ENCODE data around the gene GPR42. TPM values are rescaled to one million over a fixed set of nuclear protein-coding genes. Genes with fewer than 3 reads are reported as not detected.

Gene GPR42
- total RNA-seq, 2 donors from 2014 or later: not detected

GRCh38 chr19:35345671-35346111 is 25.2 kb upstream of the GPR42 start:
- intact Hi-C loops (cut with DNase I, micrococcal nuclease): no loop called here
- ATAC-seq (no peak), DNase-seq (no peak)

GRCh38 chr19:35346193-35347052 is 24.4 kb upstream of the GPR42 start:
- DNase-seq (peak in 1 of 2 donors; percentile 63), ATAC-seq (no peak)
- intact Hi-C loops (cut with DNase I, micrococcal nuclease): no loop called here

- ATAC-seq (no peak), DNase-seq (no peak)
- intact Hi-C loops (cut with DNase I, micrococcal nuclease): no loop called here
These were observed 23.5 kb upstream of the GPR42 start, which contains the start of gene FFAR1 for GRCh38 chr19:35347171-35347929. FFAR1 (plus strand) TSS chr19:35347902; CDS start chr19:35351552, 3,650 bp downstream.

- intact Hi-C loops (cut with DNase I, micrococcal nuclease): no loop called here
- no peak for ATAC-seq
- DNase-seq: no peak
These were observed 23.0 kb upstream of the GPR42 start for GRCh38 chr19:35347930-35348298.

- ATAC-seq: no peak
- intact Hi-C loops (cut with DNase I, micrococcal nuclease): no loop called here
- DNase-seq: no peak
These were observed 21.8 kb upstream of the GPR42 start for GRCh38 chr19:35348911-35349611.

- intact Hi-C loops (cut with DNase I, micrococcal nuclease): loop anchor here (5.0 to 10.0 kb wide), 2 partner anchors 142 to 145 kb away; partner anchors contain the start of gene KRTDAP (in 2 of the 2)
- ATAC-seq: no peak
- no peak for DNase-seq
These were observed 21.0 kb upstream of the GPR42 start for GRCh38 chr19:35349614-35350521.

- no peak for ATAC-seq
These were observed 20.3 kb upstream of the GPR42 start for GRCh38 chr19:35350591-35350990.

GRCh38 chr19:35351411-35352176 is 19.3 kb upstream of the GPR42 start:
- DNase-seq (no peak), ATAC-seq (no peak)
- intact Hi-C loops (cut with DNase I, micrococcal nuclease): loop anchor here (5.0 to 10.0 kb wide), 2 partner anchors 141 to 143 kb away; partner anchors contain the start of gene KRTDAP (in 2 of the 2)

More at GRCh38 chr19:35350591-35350990, 20.3 kb upstream of the GPR42 start:
- DNase-seq: no peak
- intact Hi-C loops (cut with DNase I, micrococcal nuclease): loop anchor here (5.0 to 10.0 kb wide), 2 partner anchors 142 to 144 kb away; partner anchors contain the start of gene KRTDAP (in 2 of the 2)

GRCh38 chr19:35352177-35352447 is 18.8 kb upstream of the GPR42 start:
- ATAC-seq: no peak
- intact Hi-C loops (cut with DNase I, micrococcal nuclease): loop anchor here (5.0 to 10.0 kb wide), 2 partner anchors 140 to 143 kb away; partner anchors contain the start of gene KRTDAP (in 2 of the 2)

GRCh38 chr19:35352448-35353304 is 18.2 kb upstream of the GPR42 start:
- intact Hi-C loops (cut with DNase I, micrococcal nuclease): loop anchor here (5.0 to 10.0 kb wide), 2 partner anchors 140 to 142 kb away; partner anchors contain the start of gene KRTDAP (in 2 of the 2)
- ATAC-seq (peak; percentile 83), DNase-seq (peak; percentile 50 to 66)

More at GRCh38 chr19:35352177-35352447, 18.8 kb upstream of the GPR42 start:
- no peak for DNase-seq

GRCh38 chr19:35353635-35354034 is 17.2 kb upstream of the GPR42 start:
- DNase-seq (no peak), ATAC-seq (no peak)

GRCh38 chr19:35354898-35355297 is 16.0 kb upstream of the GPR42 start:
- ATAC-seq: no peak
- no peak for DNase-seq
- intact Hi-C loops (cut with DNase I, micrococcal nuclease): loop anchor here (5.0 to 10.0 kb wide), 2 partner anchors 137 to 140 kb away; partner anchors contain the start of gene KRTDAP (in 2 of the 2)

More at GRCh38 chr19:35353635-35354034, 17.2 kb upstream of the GPR42 start:
- intact Hi-C loops (cut with DNase I, micrococcal nuclease): loop anchor here (5.0 to 10.0 kb wide), 2 partner anchors 139 to 141 kb away; partner anchors contain the start of gene KRTDAP (in 2 of the 2)

GRCh38 chr19:35355791-35356460 is 14.9 kb upstream of the GPR42 start:
- ATAC-seq (no peak), DNase-seq (no peak)
- intact Hi-C loops (cut with DNase I, micrococcal nuclease): loop anchor here in 1 of 2 donors (10.0 kb wide), 1 partner anchor 139 kb away; the partner anchor contains the start of gene KRTDAP

- peak in 1 of 2 donors; percentile 41 for DNase-seq
- intact Hi-C loops (cut with DNase I, micrococcal nuclease): loop anchor here in 1 of 2 donors (10.0 kb wide), 1 partner anchor 137 kb away; the partner anchor contains the start of gene KRTDAP
- no peak for ATAC-seq
These were observed 12.8 kb upstream of the GPR42 start, which contains the start of gene FFAR3 for GRCh38 chr19:35357867-35358573. FFAR3 (plus strand) TSS chr19:35358460; CDS start chr19:35358891, 431 bp downstream.
